Stimulated activated CD8-positive, alpha-beta memory T cell treated with anti-CD3 and anti-CD28 coated beads, Interleukin-4, amount 100 ng/mL, for 48 hours (primary cell): ENCODE data around the gene USP21.

ENCODE experiments used
- DNase-seq: peaks from one replicate; pipeline ENCODE4 v3.0.0-alpha.2; 2020

The USP21 gene

DNA sequence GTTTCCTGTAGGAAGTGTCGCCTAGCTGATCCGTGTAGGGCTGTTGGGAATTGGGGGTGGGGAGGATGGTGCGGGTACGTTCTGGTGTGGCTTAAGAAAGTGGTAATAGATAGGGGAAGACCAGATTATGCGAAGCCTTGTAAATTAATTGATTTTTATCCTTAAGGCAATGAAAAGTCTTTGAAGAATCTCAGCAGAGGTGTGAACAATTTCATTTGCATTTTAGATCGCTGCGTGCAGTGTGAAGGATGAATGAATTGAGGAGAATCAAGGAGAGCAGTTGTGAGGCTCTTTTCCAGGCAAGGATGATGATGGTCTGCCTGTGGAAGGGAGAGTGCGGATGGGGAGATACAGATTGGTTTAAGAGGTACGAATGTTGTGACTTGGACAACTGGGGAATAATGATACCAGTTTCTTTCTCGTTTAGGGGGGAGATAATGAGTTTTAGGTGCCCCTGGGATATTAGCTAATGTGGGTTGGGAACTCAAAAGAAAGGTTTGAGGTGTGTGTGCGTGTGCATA, 26.0 kb upstream of the USP21 start:
- DNase-seq: no peak

DNA sequence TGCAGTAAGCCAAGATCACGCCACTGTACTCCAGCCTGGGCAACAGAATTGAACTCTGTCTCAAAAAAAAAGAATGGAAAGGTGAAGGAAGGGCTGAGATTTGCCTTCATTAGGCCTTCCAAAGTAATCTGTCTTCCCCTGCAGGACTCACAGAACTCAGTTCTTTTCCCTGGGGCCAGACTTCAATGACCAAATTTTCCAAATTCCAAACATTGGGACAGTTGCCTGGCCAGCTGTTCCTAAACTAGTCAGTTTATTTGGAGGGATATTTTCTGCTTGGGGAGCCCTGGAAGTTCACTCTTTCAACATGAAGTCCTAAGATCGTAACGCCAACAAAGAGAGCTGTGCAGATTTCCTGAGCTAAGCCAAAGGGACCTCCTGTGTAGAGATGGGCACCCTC, 21.4 kb upstream of the USP21 start:
- no peak for DNase-seq

DNA sequence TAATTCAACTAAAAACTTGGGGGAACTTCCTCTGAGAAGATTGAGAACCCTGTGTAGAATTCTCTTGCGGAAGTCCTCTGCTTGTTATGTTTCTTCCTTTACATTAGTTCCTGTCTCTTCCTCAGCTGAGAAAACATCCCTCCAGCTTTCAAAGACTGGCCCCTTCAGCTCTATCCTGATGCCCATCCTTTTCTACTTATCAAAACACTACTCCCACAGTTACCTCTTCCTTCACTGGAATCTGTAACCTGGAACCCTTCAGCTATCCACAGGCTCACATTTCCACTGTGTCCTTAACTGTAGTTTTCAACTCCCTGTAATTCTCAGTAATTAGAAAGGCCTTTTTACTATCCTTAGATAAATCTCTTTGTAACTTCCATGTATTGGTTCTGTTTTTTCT, 20.9 kb upstream of the USP21 start:
- no peak for DNase-seq

DNA sequence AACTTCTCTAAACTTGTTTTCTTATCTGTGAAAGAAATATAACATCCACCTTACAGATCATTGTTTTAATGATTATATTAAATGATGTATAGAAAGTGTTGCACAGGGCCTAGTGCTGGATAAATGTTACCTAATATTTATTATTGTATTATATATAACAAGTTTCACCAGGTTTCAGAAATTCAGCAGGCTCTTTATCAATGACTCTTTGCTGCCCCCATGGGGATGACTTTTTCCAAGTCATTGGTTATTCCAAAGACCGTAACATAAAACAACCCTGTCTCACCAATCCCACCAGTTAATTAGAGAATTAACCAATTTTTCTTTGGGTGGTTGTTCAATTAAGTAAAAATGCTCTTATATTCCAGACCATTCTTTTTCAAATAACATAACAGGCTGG, 19.5 kb upstream of the USP21 start:
- DNase-seq: peak; percentile 51

DNA sequence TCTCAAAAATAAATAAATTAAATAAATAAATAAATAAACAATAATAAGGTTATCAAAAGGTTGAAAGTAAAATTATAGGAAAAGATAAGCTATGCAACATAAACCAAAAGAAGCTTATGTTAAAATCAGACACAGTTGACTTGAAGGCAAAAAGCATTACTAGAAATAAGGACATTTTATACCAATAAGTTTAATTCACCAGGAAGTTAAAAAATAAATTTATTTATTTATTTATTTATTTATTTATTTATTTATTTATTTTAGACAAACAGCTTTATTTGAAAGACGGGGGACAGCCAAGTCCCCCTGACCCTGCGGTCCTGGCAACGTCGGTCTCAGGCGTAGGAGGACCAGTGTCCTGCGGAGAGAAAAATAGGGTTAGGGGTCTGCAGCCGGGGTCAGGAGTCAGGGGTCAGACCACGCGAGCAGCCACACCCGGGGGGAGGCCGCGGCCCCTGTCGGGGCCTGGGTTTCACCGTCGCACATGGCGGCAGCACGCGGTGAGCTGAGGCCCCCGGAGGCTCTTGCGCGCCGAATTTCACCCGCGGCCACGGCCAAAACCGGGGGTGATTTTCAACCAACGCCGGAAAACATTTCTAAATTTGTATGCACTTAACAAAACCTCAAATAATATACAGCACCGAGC, 18.4 kb upstream of the USP21 start:
- no peak for DNase-seq

DNA sequence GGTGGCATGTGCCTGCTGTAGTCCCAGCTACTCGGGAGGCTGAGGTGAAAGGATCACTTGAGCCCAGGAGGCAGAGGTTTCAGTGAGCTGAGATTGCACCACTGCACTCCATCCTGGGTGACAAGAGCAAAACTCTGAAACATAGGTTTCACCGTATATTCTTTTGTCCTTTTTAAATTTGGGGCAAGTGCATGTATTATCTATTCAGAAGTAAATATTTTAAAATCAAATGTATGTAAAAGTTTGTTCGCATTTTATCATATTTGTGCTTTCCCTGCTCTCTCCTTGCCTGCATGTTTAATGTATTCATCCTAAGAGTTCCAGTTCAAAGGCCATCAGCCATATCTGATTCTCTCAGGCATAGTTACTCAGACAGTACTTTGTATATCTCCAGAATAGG, 13.5 kb upstream of the USP21 start:
- no peak for DNase-seq

DNA sequence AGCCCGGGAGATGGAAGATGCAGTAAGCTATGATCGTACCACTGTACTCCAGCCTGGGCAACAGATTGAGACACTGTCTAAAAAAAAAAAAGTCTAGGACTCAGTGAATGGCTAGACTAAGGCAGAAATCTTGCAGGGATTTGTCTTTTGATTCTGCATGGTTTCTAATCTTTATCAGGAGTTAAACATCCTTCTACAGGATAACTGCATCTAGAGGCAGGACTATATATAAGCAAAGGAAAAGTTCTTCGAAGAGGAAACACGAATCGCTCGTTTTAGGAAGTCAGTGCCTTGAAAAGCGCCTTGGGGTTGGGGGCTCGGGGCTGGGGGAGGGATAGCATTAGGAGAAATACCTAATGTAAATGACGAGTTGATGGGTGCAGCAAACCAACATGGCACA, 6.1 kb upstream of the USP21 start:
- no peak for DNase-seq

DNA sequence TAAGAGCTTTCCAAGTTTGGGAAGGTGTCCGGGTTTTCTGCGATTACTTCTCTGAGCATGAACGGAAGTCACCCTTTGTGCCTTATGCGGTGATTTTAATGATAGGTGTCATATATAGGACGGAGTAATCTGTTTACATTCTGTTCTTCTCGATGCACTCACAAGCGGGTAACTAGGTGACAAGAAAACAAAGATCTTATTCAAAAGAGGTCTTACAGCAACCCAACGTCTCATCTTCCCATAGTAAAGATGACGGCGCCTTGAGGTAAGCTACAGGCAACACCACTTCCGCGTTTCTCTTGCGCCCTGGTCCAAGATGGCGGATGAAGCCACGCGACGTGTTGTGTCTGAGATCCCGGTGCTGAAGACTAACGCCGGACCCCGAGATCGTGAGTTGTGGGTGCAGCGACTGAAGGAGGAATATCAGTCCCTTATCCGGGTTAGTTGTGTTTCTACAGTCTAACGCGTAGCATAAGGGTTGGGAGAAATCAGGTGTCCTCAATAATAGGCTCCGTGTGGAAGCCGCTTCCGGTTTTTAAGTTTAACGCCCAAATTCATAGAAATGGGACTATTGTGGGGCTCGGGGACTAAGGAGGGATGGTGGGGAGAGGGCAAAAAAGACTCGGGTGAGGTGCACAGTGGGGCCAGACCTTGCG, 5.5 kb upstream of the USP21 start, which contains the start of gene UFC1:
Gene UFC1, plus strand, starts transcription at position 297 of the 656 bp plus-strand sequence. Its CDS starts 20 bp downstream, at position 317.
- peak; percentile 84 for DNase-seq

DNA sequence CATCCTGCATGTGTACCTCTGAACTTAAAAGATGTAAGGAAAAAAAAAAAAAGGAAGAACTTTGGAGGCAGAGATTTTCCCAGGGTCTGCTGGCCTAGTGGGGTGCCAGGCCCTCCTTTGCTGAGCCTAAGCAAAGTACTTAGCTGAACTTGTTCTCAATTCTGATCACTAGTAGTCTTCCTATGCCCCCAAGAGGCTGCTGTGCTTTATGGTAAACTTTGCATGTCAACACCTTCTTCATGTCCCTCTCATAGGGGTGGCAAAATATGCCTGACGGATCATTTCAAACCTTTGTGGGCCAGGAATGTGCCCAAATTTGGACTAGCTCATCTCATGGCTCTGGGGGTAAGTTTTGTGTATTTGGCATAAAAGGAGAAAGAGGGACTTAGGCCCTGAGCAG, 1.4 kb upstream of the USP21 start:
- DNase-seq: no peak

DNA sequence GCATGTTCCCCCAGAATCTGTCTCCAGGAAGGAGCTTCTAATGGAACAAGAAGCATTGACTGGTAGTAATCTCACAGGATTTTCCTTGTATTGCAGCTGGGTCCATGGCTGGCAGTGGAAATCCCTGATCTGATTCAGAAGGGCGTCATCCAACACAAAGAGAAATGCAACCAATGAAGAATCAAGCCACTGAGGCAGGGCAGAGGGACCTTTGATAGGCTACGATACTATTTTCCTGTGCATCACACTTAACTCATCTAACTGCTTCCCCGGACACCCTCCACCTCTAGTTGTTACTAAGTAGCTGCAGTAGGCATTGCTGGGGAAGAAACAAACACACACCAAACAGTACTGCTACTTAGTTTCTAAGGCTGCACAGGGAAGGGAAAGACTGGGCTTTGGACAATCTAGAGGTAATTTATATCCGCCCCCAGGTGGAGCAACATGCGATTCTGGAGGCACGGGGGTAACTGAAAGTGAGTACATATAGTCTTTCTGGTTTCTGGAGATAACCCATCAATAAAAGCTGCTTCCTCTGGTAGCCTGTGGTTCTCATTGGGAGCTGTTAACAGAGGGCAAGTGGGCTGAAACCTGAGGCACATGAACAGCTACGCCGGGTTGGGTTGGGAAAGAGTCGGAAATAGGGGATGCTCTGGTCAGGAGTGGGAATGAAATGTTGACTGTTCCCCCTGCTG, 837 bp upstream of the USP21 start:
- DNase-seq: no peak

DNA sequence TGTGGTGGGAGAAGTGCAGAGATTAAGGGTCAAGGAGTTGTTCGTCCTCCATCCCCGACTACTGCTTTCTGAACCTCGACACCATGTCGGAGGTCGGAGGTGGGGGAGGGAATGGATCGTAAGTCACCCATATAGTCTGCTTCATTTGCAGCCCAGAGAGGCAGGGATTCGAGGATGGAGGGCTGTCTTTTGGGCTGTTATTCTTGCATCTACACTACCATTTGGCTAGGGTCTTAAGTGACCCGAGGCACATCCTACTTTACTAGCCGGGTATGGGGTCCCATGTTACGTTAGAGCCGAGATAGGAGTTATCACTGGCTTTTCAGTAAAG, 578 bp downstream of the USP21 start:
- no peak for DNase-seq

DNA sequence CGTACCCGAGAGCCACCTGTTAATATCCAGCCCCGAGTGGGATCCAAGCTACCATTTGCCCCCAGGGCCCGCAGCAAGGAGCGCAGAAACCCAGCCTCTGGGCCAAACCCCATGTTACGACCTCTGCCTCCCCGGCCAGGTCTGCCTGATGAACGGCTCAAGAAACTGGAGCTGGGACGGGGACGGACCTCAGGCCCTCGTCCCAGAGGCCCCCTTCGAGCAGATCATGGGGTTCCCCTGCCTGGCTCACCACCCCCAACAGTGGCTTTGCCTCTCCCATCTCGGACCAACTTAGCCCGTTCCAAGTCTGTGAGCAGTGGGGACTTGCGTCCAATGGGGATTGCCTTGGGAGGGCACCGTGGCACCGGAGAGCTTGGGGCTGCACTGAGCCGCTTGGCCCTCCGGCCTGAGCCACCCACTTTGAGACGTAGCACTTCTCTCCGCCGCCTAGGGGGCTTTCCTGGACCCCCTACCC, 1.4 kb downstream of the USP21 start:
- DNase-seq: no peak

DNA sequence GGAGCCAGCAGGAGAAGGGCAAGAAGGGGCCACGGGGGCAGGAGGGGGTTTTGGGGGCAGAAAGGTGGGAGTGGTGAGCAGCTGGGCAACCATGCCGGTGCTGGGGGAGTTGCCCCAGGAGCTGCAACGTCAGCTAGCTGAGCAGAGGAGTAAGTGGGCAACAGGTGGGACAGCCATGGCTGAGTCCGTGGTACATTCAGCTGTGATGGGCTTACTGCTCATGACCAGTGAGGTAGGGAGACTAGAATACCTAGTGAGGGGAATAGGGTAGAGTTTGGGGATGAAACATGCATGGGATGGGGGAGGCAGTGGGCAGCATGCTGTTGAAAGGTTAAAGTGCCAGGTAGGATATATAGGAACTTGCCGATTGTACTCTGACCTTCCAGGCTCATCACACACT, 2.4 kb downstream of the USP21 start:
- no peak for DNase-seq

DNA sequence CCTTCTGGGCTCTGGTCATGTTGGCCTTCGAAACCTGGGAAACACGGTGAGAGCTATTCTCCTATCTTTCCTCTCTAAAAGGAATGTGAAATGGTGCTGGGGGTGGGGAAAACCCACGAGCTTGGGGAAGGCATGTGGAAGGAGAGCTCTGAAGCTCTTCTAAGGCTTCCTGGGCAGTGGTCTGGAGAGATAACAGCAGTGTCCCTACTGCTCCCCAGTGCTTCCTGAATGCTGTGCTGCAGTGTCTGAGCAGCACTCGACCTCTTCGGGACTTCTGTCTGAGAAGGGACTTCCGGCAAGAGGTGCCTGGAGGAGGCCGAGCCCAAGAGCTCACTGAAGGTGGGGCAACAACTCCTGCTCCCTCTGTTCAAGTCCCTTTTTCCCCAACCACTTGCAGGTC, 2.8 kb downstream of the USP21 start:
- no peak for DNase-seq

DNA sequence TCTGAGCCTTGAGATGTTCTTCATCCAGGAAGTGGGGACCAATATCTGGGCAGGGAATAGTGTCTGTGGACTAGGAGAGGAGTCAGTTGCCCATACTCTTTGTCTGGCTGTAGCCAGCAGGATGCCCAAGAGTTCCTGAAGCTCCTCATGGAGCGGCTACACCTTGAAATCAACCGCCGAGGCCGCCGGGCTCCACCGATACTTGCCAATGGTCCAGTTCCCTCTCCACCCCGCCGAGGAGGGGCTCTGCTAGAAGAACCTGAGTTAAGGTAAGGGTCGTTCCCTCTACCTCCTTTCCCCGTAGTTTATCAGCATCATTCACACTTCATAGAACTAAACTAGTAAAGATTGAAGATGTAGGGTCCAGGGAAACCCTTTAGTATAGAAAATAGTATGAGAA, 3.5 kb downstream of the USP21 start:
- no peak for DNase-seq

DNA sequence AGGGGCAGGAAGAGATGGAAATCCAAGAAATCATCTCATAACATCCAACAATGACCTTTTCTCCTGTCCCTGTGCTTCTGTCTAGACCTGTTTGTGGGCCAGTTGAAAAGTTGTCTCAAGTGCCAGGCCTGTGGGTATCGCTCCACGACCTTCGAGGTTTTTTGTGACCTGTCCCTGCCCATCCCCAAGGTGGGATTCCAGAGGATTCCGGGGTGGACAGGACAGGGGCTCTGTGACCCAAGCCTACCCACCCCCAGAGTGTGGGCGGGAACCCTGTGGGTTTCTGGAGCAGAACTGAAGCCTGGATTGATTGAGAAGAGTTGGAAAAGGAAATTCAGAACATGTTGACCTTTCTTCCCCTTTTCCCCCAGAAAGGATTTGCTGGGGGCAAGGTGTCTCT, 4.5 kb downstream of the USP21 start:
- DNase-seq: no peak

DNA sequence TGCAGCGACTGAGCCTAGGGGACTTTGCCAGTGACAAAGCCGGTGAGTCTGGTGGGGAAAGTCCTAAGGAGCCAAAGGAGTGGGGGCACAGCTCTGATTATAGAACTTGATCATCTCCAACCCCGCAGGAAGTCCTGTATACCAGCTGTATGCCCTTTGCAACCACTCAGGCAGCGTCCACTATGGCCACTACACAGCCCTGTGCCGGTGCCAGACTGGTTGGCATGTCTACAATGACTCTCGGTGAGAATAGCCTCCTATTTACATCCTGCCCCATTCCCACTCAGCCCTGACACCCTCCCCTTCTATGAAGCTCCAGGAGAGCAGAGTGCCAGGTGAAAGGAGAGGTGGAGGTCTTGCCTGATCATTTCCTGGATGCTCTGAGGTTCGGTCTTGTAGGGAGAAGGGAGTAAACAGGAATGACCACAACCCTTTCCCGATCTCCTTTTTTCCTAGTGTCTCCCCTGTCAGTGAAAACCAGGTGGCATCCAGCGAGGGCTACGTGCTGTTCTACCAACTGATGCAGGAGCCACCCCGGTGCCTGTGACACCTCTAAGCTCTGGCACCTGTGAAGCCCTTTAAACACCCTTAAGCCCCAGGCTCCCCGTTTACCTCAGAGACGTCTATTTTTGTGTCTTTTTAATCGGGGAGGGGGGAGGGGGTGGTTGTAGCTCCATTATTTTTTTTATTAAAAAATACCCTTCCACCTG, 5.8 kb downstream of the USP21 start:
- no peak for DNase-seq

DNA sequence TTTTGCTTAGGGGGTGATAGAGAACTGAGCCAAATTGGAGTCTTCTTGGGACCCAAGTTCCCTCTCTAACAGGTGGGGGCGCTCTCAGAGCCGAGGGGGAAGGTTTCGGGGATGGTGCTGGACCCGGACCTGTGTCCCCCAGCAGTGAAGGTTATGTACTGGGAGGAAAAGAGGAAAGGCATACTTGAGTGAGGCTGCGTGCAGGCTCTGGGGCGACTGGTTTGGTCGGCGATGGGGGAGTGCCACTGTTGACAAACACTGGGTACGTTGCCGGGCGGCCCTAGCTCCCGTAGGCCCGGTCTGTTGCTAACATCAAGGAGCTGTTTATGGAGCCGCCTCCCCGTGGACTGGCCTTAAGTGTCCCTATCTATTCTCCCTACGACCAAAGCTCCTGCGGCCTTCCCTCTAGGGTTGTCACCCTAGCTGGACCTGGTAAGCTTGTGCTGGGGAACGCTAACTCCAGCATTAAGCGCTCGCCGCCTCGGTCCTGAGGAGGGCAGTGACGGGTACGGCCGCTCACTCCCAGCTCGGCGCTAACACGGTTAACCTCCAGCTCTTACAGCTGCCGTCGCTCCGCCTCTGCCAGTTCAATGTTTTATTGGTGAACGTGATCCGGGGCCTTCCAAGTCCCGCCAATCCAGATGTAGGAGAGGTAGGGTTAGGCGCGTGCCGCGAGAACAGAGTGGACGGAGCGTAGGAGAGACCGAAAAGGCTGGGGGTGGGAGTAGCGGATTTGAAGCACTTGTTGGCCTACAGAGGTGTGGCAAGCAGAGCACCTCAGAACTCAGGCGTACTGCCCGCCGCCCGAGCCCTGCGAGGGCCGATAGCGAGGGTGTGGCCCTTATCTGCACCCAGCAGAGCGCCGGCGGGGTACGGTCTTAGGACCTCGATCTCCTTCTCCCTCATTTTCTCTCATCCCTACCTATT, 6.7 kb downstream of the USP21 start, which contains the start of gene PPOX:
Gene PPOX, plus strand, starts transcription at position 685 of the 927 bp plus-strand sequence. CDS start 422 bp downstream, outside the sequence.
- peak; percentile 93 for DNase-seq

DNA sequence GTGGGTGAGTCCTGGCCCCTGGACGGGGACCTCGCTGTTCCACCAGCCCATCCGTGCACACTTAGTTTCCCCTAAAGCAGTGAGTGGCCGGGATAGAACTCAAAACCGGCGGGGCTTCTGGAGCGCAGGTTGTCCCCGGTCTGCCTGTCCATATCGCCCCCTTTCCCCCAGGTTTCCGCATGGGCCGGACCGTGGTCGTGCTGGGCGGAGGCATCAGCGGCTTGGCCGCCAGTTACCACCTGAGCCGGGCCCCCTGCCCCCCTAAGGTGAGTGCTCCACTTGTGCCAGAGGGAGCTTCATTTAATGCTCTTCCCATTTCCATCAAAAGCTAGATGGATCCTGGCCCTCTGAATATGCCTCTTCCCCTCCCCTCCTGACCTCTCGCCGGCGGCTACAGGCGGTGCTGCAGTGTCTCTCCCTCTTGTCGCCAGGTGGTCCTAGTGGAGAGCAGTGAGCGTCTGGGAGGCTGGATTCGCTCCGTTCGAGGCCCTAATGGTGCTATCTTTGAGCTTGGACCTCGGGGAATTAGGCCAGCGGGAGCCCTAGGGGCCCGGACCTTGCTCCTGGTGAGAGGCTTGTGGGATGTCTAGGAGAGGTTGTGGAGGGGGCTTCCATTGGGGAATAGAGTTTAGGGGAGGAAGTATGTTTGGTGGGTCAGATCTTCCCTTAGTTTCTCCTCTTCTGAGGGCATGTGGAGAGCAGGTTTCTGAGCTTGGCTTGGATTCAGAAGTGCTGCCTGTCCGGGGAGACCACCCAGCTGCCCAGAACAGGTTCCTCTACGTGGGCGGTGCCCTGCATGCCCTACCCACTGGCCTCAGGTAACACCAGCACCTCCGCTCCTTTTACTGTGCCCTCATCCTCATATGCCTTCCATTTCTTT, 7.6 kb downstream of the USP21 start:
- no peak for DNase-seq

DNA sequence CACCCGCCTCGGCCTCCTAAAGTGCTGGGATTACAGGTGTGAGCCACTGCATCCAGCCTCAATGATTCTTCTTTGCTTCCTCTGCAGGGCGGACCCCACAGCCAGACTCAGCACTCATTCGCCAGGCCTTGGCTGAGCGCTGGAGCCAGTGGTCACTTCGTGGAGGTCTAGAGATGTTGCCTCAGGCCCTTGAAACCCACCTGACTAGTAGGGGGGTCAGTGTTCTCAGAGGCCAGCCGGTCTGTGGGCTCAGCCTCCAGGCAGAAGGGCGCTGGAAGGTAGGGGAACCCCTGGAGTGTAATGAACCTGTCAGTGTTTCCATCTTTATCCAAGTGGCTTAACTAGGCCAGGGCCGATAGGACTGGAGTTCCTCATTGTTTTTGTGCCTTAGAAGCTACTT, 9.6 kb downstream of the USP21 start:
- DNase-seq: no peak

DNA sequence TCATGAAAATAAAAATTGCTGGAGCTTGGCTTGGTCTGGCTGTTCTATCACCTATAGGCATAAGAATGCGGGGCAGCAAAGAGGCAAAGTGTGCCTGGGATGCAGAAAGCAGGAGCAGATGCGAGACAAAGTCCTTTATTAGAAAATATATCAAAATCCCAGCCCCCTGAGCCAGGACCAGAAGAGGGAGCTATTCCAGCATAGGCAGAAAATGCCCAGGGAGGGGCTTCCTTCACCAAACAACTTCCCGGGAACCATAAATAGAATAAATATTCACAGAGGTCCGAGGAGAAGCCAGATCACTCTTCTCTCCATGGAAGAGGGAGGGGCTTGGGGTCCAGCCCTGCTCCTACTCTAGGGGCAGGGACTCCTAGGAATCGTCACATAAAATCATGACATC, 11.9 kb downstream of the USP21 start:
- DNase-seq: no peak
